MM.1S (cell line): Measurements from ENCODE around the gene CNPPD1.

Source experiments
- DNase-seq: peaks from one replicate; pipeline ENCODE4 v3.0.0-alpha.2; 2015
- H2AFZ ChIP-seq: fragments of 300-600 bp; sonication (generic); 2 replicates; pipeline ENCODE4 v1.6.0; 2016; ENCODE audit warnings: antibody characterized with exemption, low read length
- H3F3A ChIP-seq: fragments of 300-600 bp; sonication (generic); 2 replicates; pipeline ENCODE4 v1.6.1; 2016; ENCODE audit warnings: mild to moderate bottlenecking, antibody characterized with exemption, low read length, moderate library complexity, mixed read lengths; ENCODE audit not compliant: insufficient read depth
- H3K27ac ChIP-seq: fragments of 300-600 bp; sonication (generic); 2 replicates; pipeline ENCODE4 v1.5.1; 2016; ENCODE audit warnings: mild to moderate bottlenecking, low read length
- H3K27me3 ChIP-seq: fragments of 300-600 bp; sonication (generic); replicated peaks from 2 replicates; pipeline ENCODE4 v1.6.0; 2016; ENCODE audit warnings: low read length; ENCODE audit not compliant: insufficient read depth
- H3K36me3 ChIP-seq: fragments of 300-600 bp; sonication (generic); replicated peaks from 2 replicates; pipeline ENCODE4 v1.6.1; 2016; ENCODE audit warnings: mild to moderate bottlenecking, low read length, mixed read lengths; ENCODE audit not compliant: insufficient read depth
- H3K4me1 ChIP-seq: fragments of 300-600 bp; sonication (generic); 2 replicates; pipeline ENCODE4 v1.6.1; 2016; ENCODE audit warnings: low read length, mixed read lengths
- H3K4me2 ChIP-seq: fragments of 300-600 bp; sonication (generic); 2 replicates; pipeline ENCODE4 v1.6.0; 2016; ENCODE audit warnings: low read depth, low read length
- H3K4me3 ChIP-seq: fragments of 300-600 bp; sonication (generic); 2 replicates; pipeline ENCODE4 v1.5.1; 2016; ENCODE audit warnings: low read length, mixed read lengths
- H3K79me2 ChIP-seq: fragments of 300-600 bp; sonication (generic); 2 replicates; pipeline ENCODE4 v1.6.1; 2016; ENCODE audit warnings: mixed run types, low read length, mixed read lengths
- H3K9ac ChIP-seq: fragments of 300-600 bp; sonication (generic); 2 replicates; pipeline ENCODE4 v1.6.1; 2016; ENCODE audit warnings: low read length, mixed read lengths
- H3K9me2 ChIP-seq: fragments of 300-600 bp; sonication (generic); replicated peaks from 2 replicates; pipeline ENCODE4 v1.6.1; 2016; ENCODE audit warnings: mild to moderate bottlenecking, low read length, mixed read lengths; ENCODE audit not compliant: insufficient read depth
- H3K9me3 ChIP-seq: fragments of 300-600 bp; sonication (generic); replicated peaks from 2 replicates; pipeline ENCODE4 v1.6.1; 2016; ENCODE audit warnings: mild to moderate bottlenecking, low read length, mixed read lengths; ENCODE audit not compliant: insufficient read depth
- H4K20me1 ChIP-seq: fragments of 300-600 bp; sonication (generic); 2 replicates; pipeline ENCODE4 v1.6.1; 2016; ENCODE audit warnings: mild to moderate bottlenecking, low read length, moderate library complexity, mixed read lengths; ENCODE audit not compliant: insufficient read depth
- EZH2 ChIP-seq: fragments of 300-600 bp; sonication (generic); optimal IDR thresholded peaks from 2 replicates; pipeline ENCODE3; 2017; ENCODE audit warnings: low read depth, mild to moderate bottlenecking, antibody characterized with exemption, low read length, mixed read lengths
- EZH2phosphoT487 ChIP-seq: fragments of 300-600 bp; sonication (generic); IDR thresholded peaks from 2 replicates; pipeline ENCODE4 v1.6.1; 2018; ENCODE audit warnings: antibody characterized with exemption, low read length
- TF ChIP-seq, protein P1 (sequence below): fragments of 300-600 bp; sonication (generic); IDR thresholded peaks from 2 replicates; pipeline ENCODE4 v1.5.1; 2016; ENCODE audit warnings: antibody characterized with exemption, low read length, mixed read lengths

CNPPD1 gene

GRCh38 chr2:219169930-219170654 lies 6.6 kb downstream of the CNPPD1 start, which contains the start of gene SLC23A3:
SLC23A3 (minus strand) TSS chr2:219170029; CDS start chr2:219169984, 45 bp downstream.
- H3K4me1 ChIP-seq = no peaks in the 10 kb centered on the region
- no peaks in the 10 kb centered on the region for H3K9me3 ChIP-seq
- H3K9me2 ChIP-seq = no peaks in the 10 kb centered on the region
- peaks cover 3% of the 10 kb centered on the region; the same call in 1 of the 2 replicates for H3K36me3 ChIP-seq
- no peak within 1 kb of the TSS for H3K27ac ChIP-seq
- no peaks in the 10 kb centered on the region for H3K27me3 ChIP-seq
- peaks cover 15% of the 10 kb centered on the region for H3K79me2 ChIP-seq
- H2AFZ ChIP-seq = no peak within 1 kb of the TSS
- DNase-seq = no peak
- TF ChIP-seq EZH2phosphoT487 (no peak), EZH2 (no peak)
- TF ChIP-seq, protein P1, sequence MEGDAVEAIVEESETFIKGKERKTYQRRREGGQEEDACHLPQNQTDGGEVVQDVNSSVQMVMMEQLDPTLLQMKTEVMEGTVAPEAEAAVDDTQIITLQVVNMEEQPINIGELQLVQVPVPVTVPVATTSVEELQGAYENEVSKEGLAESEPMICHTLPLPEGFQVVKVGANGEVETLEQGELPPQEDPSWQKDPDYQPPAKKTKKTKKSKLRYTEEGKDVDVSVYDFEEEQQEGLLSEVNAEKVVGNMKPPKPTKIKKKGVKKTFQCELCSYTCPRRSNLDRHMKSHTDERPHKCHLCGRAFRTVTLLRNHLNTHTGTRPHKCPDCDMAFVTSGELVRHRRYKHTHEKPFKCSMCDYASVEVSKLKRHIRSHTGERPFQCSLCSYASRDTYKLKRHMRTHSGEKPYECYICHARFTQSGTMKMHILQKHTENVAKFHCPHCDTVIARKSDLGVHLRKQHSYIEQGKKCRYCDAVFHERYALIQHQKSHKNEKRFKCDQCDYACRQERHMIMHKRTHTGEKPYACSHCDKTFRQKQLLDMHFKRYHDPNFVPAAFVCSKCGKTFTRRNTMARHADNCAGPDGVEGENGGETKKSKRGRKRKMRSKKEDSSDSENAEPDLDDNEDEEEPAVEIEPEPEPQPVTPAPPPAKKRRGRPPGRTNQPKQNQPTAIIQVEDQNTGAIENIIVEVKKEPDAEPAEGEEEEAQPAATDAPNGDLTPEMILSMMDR = no peak
- H3K4me2 ChIP-seq = no peak within 1 kb of the TSS
- no peak within 1 kb of the TSS for H3K9ac ChIP-seq
- H3K4me3 ChIP-seq = no peak within 1 kb of the TSS
- no peaks in the 10 kb centered on the region for H4K20me1 ChIP-seq
- H3F3A ChIP-seq = no peaks in the 10 kb centered on the region

GRCh38 chr2:219168932-219169331 lies 7.8 kb downstream of the CNPPD1 start:
- Histone ChIP-seq H3K9me3 (no peaks in the 10 kb centered on the region), H4K20me1 (no peaks in the 10 kb centered on the region), H3K4me3 (no peak overlapping the region), H3K9me2 (no peaks in the 10 kb centered on the region), H3K4me1 (no peaks in the 10 kb centered on the region), H3K79me2 (peaks cover 4% of the 10 kb centered on the region; the same call in 1 of the 2 replicates), H3F3A (no peaks in the 10 kb centered on the region), H3K36me3 (peaks cover 3% of the 10 kb centered on the region; the same call in 1 of the 2 replicates), H3K27me3 (no peaks in the 10 kb centered on the region), H3K9ac (no peak overlapping the region), H3K27ac (no peak overlapping the region), H3K4me2 (no peak overlapping the region), H2AFZ (no peak overlapping the region)
- DNase-seq = no peak
- TF ChIP-seq EZH2phosphoT487 (no peak), EZH2 (no peak)
- TF ChIP-seq, protein P1 = no peak

GRCh38 chr2:219168526-219168925 lies 8.2 kb downstream of the CNPPD1 start:
- H3K27me3 ChIP-seq = no peaks in the 10 kb centered on the region
- H3K4me2 ChIP-seq = no peak overlapping the region
- H3F3A ChIP-seq = no peaks in the 10 kb centered on the region
- H3K27ac ChIP-seq = no peak overlapping the region
- no peak overlapping the region for H3K9ac ChIP-seq
- no peak for TF ChIP-seq EZH2phosphoT487
- no peak for TF ChIP-seq EZH2
- TF ChIP-seq, protein P1 = no peak
- no peak overlapping the region for H2AFZ ChIP-seq
- H3K4me1 ChIP-seq = no peaks in the 10 kb centered on the region
- H3K4me3 ChIP-seq = no peak overlapping the region
- no peak for DNase-seq
- no peaks in the 10 kb centered on the region for H3K9me3 ChIP-seq
- H3K79me2 ChIP-seq = no peaks in the 10 kb centered on the region
- no peaks in the 10 kb centered on the region for H4K20me1 ChIP-seq
- peaks cover 3% of the 10 kb centered on the region; the same call in 1 of the 2 replicates for H3K36me3 ChIP-seq
- H3K9me2 ChIP-seq = no peaks in the 10 kb centered on the region
